Left hindlimb (tissue), 1 donor: ENCODE results near the gene TACC3.

ENCODE experiments used
- DNase-seq: peaks from one replicate; pipeline ENCODE4 v3.0.0-alpha.2; 2018

TACC3 gene

DNA sequence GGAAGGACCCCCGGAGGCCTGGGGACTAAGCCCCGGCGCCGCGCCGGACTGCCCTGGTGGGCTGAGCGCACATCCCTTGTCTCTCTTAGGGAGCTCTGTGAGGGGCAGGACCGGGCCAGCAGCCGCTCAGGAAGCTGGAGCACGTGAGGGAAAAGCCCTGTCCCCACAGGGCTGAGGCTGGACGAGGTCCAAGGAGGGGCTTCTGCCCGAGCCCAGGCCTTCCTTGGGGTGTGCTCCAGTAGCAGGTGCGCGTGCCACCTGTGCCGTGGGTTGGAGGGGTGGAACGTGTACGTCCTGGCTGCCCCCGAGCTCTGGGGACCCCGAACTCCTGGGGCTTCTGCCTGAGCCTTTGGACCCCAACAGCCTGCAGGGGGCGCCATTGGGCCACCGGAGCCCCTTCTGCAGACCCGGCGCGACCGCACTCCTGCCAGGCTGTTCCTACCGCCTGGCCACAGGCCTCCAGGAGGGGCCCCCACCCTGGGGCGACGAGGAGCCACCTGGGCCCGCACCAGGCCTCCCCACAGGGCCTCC lies 27.2 kb downstream of the TACC3 start:
- peak; percentile 82 for DNase-seq

- DNase-seq: no peak
These were observed 28.0 kb downstream of the TACC3 start for GRCh38 chr4:1749370-1749769.

GRCh38 chr4:1749826-1750225 lies 28.5 kb downstream of the TACC3 start:
- no peak for DNase-seq

- DNase-seq: no peak
These were observed 29.2 kb downstream of the TACC3 start for GRCh38 chr4:1750381-1751154.

GRCh38 chr4:1751155-1751918 lies 30.0 kb downstream of the TACC3 start:
- no peak for DNase-seq

DNA sequence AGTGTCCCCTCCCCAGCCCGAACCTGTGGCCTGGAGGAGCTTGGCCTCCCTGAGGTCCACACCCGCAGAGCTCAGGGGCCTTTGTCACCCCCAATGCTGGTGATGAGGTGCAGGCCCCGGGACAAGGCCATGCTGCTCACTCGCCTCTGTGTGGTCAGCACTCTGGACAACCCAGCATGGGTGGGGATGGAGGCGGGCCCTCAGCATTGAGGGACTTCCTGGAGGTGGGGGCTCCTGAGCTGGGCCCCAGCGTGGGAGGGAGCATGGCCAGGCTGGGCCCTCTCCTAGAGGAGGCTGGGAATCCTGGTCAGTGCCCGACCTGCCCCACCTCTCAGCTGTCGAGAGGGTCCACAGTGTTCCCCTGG lies 30.6 kb downstream of the TACC3 start:
- no peak for DNase-seq

DNA sequence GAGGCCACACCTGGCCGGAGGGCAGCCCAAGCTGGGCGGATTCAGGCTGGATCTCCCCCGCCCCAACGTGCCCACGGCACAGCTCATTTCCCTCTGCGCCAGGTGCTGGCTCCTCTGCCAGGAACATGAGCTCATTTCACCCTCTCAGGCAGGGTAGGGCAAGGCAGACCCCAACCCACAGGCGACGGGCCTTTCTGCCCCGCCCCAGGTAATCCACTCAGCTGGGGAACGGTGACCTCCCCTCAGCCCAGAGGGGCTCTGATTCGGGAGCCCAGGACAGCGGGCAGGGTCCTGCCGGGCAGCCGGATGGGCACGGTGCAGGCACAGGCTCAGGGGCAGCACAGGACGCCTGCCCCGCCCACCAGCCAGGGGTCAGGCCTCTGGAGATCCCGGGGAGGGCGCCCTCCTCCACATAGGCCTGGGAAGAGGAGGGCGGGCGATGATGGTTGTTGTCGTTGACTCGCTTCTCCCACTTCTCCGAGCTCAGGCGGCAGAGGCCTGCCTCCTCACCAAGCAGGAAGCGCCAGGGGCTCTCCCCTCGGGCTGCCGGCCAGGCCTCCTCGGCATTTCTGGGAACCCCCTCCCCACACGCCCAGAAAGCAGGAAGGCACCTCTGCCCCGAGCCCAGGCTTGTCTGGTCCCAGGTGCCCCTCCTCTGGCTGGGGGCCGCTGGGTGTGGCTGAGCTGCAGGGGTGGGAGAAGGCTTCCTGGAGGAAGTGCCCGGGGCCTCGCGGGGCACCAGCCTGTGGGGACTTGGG lies 31.1 kb downstream of the TACC3 start:
- peak; percentile 50 for DNase-seq

DNA sequence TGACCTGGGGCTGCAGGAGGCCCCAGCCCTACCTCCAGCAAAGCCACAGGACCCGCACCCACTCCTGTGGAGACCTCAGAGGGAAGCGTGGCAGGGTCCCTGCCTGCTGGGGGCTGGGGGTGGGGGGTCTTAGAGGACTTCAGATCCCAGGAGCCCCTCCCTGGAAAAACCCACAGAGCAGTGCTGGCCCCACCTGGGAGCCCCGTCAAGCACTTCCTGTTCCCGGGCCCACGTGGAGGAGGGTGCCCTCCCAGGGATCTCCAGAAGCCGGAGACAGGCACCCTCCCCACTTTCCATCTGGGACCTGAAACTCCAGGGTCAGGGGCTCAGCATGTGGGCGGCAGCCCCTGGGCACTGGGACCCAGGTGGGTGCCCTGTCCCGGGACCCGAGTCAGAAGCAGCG lies 32.0 kb downstream of the TACC3 start:
- DNase-seq: no peak

DNA sequence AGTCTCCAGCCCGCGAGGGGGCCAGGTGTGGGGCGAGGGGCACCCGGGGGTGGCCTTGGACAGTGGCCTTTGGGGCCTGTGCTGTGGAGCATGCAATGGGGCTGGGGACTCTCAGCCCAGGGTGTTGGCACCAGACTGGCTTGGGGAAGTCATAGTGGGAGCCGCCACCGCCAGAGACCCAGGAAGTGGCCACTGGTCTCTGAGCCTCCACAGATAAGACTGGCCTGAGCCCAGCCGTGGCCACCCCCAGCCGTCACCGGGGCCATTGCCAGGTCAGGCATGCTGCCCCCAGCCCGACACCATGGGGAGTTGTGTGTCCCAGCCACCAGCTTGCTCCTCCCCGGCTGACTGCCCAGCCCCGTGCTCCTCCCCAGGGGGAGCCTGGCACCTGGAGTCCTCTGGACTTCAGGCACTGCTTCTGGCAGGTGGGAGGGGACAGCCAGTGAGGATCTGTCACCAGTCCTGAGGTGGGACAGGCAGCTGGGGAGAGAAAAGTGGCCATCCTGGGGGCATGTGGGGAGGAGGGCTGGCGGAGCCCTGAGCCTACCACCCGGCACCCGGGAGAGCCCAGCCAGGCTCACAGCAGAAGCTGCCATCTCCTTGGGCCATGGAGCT lies 32.5 kb downstream of the TACC3 start:
- DNase-seq: no peak

DNA sequence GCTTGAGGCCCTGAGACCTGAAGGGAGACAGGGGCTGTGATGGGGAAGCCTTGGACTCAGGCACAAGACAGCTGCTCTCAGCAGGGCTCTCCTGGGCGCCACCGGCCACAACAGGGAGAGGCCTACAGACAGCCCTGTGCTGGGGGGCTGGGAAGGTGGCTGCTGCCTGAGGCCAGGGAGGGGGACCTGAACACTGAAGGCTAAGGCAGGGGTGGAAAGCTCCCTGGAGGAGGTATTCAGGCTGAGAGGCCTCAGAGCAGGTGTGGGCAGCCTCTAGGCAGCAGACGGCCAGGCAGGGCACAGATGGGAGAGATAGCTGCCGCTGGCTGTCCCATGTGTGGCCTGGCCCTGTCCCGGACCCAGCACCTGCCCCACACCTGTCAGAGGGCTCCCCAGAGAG lies 33.0 kb downstream of the TACC3 start:
- no peak for DNase-seq

GRCh38 chr4:1755297-1755696 lies 34.0 kb downstream of the TACC3 start:
- DNase-seq: no peak

GRCh38 chr4:1756079-1756478 lies 34.8 kb downstream of the TACC3 start:
- DNase-seq: no peak

DNA sequence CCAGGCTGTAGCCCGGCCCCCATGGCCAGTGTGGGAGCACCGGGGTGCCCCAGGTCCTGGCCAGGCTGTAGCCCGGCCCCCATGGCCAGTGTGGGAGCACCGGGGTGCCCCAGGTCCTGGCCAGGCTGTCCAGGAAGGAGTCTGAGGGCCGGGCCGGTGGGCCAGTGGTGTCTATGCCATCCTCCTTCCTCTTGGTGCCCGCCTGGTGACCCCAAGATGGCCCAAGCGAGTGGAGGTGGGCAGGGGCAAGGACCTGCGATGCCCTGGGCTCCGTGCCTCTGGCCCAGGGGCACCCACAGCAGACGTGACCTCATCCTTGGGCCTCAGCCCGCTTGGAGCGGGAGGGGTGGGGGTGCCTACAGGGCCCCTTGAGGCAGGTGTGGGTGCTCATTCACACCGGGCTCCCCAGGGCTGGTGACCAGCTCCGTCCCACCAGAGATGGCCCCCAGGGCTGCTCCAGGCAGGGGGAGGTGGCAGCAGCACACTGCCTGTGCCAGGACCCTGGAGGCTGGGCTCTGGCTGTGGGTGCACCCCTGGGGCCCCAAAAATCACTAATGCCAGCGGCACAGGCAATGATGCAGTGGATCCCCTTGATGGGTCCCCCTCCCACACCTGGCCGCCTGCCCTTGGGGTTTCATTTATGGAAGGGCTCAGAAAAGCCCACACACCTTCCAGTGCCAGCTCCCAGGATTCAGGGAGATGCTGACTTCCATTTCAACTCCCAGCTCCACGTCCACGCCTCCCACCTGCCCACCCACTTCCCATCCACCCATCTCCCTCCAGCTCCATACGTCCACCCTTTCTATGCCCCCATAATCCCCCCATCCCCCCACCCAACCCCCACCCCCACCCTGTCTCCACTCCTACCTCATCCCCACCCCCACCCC lies 35.8 kb downstream of the TACC3 start:
- DNase-seq: no peak

- no peak for DNase-seq
These were observed 36.5 kb downstream of the TACC3 start for GRCh38 chr4:1757836-1758235.

- DNase-seq: no peak
These were observed 37.2 kb downstream of the TACC3 start for GRCh38 chr4:1758306-1759121.

GRCh38 chr4:1759170-1759817 lies 38.0 kb downstream of the TACC3 start:
- DNase-seq: no peak

- no peak for DNase-seq
These were observed 38.5 kb downstream of the TACC3 start for GRCh38 chr4:1759818-1760223.

- no peak for DNase-seq
These were observed 39.3 kb downstream of the TACC3 start for GRCh38 chr4:1760521-1761071.

- DNase-seq: no peak
These were observed 39.9 kb downstream of the TACC3 start for GRCh38 chr4:1761130-1761689.
